AG04449 (cell line): Measurements from ENCODE around the gene LUC7L2.
"Not testable (repeated sequence)": the region's sequence is repeated elsewhere in the genome, so short reads cannot be mapped to it uniquely, and the experiment has no call there.

Source experiments
- CTCF ChIA-PET: fragments of 350-600 bp; formaldehyde crosslinking; extraction: SDS; loops from one replicate; lab custom pipeline; 2021; ENCODE audit warnings: antibody characterized with exemption; lab: Yijun Ruan, JAX
- POLR2A ChIA-PET: fragments of 400-600, 350-600 bp; formaldehyde crosslinking; extraction: SDS; loops from one replicate; lab custom pipeline; 2020; ENCODE audit warnings: antibody characterized with exemption, inconsistent platforms; lab: Yijun Ruan, JAX
- DNase-seq: peaks from one replicate; pipeline ENCODE4 v3.0.0-alpha.2; 2010; ENCODE audit warnings: low read depth, low spot score
- H3K4me3 ChIP-seq: 2 replicates; pipeline ENCODE4 v1.5.1; 2011; ENCODE audit warnings: low read depth, mild to moderate bottlenecking, control low read depth, low read length
- CTCF ChIP-seq: IDR thresholded peaks from one replicate; pipeline ENCODE4 v1.5.1; 2011; ENCODE audit warnings: mild to moderate bottlenecking, moderate library complexity, low read length, control low read depth, inconsistent platforms; ENCODE audit not compliant: insufficient read depth; ENCODE audit errors: missing control alignments

Gene LUC7L2

GRCh38 chr7:139403601-139404000 lies 43.9 kb downstream of the LUC7L2 start:
- H3K4me3 ChIP-seq = no peak overlapping the region
- no peak for DNase-seq
- ChIA-PET CTCF (no interaction called here), POLR2A (no interaction called here)
- no peak for TF ChIP-seq CTCF

GRCh38 chr7:139407555-139407954 lies 47.9 kb downstream of the LUC7L2 start:
- DNase-seq = no peak
- no peak for TF ChIP-seq CTCF
- no peak overlapping the region for H3K4me3 ChIP-seq
- ChIA-PET CTCF (interaction anchor here (3.7 kb wide), 1 partner anchor 27 kb away, joined by 17 read pairs; no protein-coding TSS in a partner anchor), POLR2A (no interaction called here)

DNA sequence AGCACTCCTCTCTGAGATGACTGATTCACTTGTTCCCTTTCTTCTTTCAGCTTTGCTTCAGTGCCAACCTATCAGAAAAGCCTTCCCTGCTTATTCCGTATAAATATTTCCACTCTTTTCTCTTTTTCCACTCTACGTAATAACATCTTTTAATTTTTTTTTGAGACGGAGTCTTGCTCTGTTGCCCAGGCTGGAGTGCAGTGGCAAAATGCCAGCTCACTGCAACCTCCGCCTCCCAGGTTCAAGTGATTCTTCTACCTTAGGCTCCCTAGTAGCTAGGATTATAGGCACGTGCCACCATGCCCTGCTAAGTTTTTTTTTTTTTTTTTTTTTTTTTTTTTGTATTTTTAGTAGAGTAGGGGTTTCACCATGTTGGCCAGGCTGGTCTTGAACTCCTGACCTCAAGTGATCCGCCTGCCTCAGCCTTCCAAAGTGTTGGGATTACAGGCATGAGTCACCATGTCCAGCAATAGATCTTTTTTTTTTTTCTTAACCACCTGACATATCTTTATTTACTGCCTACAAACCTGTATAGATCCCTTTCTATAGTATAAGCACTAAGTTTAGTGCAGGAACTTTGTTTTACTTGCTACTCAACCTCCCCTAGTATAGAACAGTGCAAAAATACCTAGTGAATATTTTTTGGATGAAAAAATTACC lies 55.2 kb downstream of the LUC7L2 start:
- POLR2A ChIA-PET = not testable (repeated sequence)

GRCh38 chr7:139416405-139416804 lies 56.7 kb downstream of the LUC7L2 start:
- ChIA-PET POLR2A (no interaction called here), CTCF (interaction anchor here (7.0 kb wide), 1 partner anchor 19 kb away, joined by 71 read pairs; no protein-coding TSS in a partner anchor)
- DNase-seq = no peak
- H3K4me3 ChIP-seq = no peak overlapping the region
- TF ChIP-seq CTCF = no peak

More for the DNA sequence above, 55.2 kb downstream of the LUC7L2 start:
- not testable (repeated sequence) for DNase-seq, H3K4me3 ChIP-seq
- CTCF ChIA-PET = interaction anchor here (0.9 to 7.0 kb wide), 4 partner anchors 16 to 305 kb away, joined by 3 to 71 read pairs (median 4); no protein-coding TSS in a partner anchor

- DNase-seq = no peak
- POLR2A ChIA-PET = no interaction called here
- no peak overlapping the region for H3K4me3 ChIP-seq
- TF ChIP-seq CTCF = no peak
- CTCF ChIA-PET = interaction anchor here (7.0 kb wide), 1 partner anchor 18 kb away, joined by 71 read pairs; no protein-coding TSS in a partner anchor
Observed at GRCh38 chr7:139417478-139417877, 57.8 kb downstream of the LUC7L2 start.

GRCh38 chr7:139421123-139421522 lies 61.4 kb downstream of the LUC7L2 start:
- TF ChIP-seq CTCF = no peak
- ChIA-PET CTCF (interaction anchor here (8.0 kb wide), 1 partner anchor 15 kb away, joined by 129 read pairs; no protein-coding TSS in a partner anchor), POLR2A (no interaction called here)
- DNase-seq = no peak
- no peak overlapping the region for H3K4me3 ChIP-seq

- TF ChIP-seq CTCF = no peak
- DNase-seq = no peak
- CTCF ChIA-PET = interaction anchor here (1.5 to 8.0 kb wide), 2 partner anchors 9 to 14 kb away, joined by 3 to 129 read pairs; no protein-coding TSS in a partner anchor
- no peak overlapping the region for H3K4me3 ChIP-seq
- POLR2A ChIA-PET = no interaction called here
Observed at GRCh38 chr7:139422126-139422525, 62.4 kb downstream of the LUC7L2 start.
